HG03520 (cell line): ENCODE results near the gene LRP5.
"Not testable (repeated sequence)": the region's sequence is repeated elsewhere in the genome, so short reads cannot be mapped to it uniquely, and the experiment has no call there.

Experiments
- ATAC-seq: cut with Tn5 transposase; IDR thresholded peaks from one replicate; pipeline ENCODE4 v1.9.1; 2021; ENCODE audit warnings: mild to moderate bottlenecking, moderate library complexity; ENCODE audit not compliant: unreplicated experiment

Gene LRP5

GRCh38 chr11:68413591-68413999 is 101.2 kb downstream of the LRP5 start:
- no peak for ATAC-seq

DNA sequence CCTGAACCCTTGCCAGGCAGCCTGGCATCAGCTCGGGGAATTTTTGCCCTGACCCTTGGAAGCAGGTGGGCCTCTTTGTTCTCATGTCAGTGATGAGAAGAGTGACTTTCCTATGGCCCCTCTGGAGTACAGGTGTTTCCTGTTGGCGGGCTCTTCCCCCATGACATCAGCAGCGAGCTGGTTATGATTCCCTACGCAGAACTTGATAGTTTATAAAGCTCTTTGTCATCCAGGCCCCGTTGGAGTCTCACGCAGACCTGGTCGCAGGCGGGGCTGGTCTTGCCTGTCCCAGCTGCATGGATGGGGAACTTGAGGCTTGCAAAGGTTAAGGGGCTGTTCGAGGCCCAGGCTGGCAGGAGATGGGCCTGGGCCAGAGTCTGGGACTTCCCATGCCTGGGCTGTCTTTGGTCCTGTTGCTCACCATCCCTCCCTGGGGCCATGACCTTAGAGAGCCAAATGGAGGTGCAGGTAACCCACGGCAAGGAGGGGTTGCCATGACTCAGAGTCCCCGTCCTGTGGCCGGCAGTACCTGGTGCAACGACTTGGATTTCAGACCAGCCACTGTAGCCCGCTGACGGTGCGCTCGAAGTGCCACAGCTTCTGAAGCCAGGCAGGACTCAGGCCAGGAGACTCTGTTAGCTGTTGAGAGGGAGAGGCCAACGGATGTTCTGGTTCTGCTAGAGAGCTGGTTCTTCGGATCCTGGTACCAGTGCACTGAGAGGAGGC is 102.3 kb downstream of the LRP5 start:
- ATAC-seq: no peak

GRCh38 chr11:68416070-68416578 is 103.7 kb downstream of the LRP5 start:
- no peak for ATAC-seq

DNA sequence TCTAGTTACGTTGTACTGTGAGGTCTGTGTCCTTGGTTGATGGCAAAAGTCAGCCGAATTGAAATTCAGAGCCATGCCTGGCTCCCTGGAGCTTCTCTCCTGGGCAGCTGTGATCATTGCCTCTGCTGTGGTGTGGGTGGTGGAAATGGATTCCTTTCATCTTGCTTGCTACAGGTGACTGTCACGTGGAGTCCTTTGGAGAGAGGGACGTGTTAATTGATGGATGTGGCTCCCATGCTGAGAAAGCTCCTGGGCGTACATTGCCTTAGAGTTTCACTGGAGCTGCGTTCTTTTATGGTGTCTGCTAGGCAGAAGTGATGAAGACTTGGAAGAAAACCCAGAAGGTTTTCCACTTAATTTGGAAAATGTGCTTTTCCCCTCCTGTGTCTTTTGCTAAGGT is 106.3 kb downstream of the LRP5 start:
- no peak for ATAC-seq

- no peak for ATAC-seq
These were observed 107.8 kb downstream of the LRP5 start for GRCh38 chr11:68420171-68420570.

DNA sequence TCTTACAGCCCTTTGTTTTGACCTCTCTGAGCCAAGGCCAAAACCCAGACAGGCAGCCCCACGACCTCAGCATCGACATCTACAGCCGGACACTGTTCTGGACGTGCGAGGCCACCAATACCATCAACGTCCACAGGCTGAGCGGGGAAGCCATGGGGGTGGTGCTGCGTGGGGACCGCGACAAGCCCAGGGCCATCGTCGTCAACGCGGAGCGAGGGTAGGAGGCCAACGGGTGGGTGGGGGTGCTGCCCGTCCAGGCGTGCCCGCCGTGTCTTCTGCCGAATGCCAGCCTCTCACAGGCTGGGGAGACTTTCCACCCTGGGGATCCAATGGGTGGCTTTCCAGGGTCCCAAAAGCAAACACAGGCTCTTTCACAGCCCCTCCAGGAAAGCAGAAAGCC is 111.1 kb downstream of the LRP5 start:
- ATAC-seq: no peak

DNA sequence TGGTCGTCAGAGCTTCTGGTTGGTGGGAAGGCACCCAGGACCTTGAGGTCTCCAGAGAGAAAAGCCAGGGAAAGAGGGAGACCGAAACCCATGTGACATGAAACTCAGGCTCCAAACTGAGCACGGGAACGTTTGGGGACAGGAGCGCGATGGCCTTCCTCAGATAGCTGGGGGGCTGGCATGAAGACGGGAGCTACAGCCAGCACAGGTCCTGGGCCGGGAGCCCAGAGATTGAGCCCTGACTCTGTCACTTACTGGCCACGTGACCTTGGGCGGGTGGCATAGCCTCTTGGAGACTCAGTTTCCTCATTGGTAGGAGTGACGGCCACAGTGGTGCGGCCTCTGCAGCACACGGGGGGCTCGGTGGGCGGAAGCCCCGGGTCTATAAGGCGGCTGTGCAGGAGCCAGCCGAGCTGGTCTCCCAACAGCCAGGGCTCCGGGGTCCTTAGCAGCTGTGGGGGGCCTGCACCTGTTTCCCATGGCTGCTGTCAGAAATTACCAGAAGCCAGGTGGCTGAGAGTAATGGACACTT is 111.8 kb downstream of the LRP5 start:
- no peak for ATAC-seq

- ATAC-seq: no peak
These were observed 112.8 kb downstream of the LRP5 start for GRCh38 chr11:68424981-68425865.

GRCh38 chr11:68425866-68426380 is 113.5 kb downstream of the LRP5 start:
- ATAC-seq: no peak

DNA sequence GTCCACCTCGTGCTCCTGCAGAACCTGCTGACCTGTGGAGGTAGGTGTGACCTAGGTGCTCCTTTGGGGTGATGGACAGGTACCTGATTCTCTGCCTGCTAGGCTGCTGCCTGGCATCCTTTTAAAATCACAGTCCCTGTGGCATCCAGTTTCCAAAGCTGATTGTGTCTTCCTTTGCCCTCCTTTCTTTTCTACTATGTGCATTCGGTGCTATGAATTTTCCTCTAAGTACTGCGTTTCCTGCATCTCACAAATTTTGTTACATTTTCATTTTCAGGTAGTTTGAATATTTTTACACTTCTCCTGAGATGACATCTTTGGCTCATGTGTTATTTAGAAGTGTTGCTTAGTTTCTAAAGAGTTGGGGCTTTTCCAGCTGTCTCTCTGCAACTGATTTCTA is 117.3 kb downstream of the LRP5 start:
- ATAC-seq: no peak

DNA sequence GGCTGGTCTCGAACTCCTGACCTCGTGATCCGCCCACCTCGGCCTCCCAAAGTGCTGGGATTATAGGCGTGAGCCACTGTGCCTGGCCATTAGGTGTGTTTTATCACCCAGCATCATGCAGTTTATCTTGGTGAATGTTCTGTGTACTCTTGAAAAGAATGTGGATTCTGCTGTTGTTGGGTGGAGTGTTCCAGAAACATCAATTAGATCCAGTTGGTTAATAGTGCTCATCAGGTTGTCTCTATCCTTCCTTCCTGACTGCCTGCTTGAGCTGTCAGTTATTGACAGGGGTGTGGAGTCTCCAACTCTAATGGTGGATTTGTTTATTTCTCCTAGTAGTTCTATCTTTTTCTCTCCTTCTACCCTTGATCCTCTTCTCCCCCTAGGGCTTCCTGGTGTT is 118.0 kb downstream of the LRP5 start:
- no peak for ATAC-seq

GRCh38 chr11:68430801-68431200 is 118.4 kb downstream of the LRP5 start:
- no peak for ATAC-seq

- ATAC-seq: no peak
These were observed 119.7 kb downstream of the LRP5 start for GRCh38 chr11:68431984-68432645.

DNA sequence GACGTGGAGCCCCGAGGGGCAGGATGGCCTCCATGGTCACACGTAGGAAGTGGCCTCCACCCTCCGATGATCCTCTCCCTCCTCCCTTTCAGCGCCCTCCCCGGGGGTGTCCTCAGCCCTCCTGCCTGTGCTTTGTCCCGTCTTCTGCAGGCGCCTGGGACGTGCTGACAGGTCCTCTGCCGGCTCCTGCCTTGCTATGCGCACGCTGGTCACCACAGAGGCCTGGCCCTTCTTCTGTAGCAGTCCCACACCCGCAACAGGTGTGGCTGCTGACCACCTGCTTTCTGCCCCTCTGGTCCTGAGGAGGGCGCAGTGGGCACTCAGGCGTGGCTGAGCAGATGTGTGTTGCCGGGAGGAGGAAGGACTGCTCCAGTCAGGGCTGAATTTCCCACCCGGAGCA is 120.5 kb downstream of the LRP5 start:
- ATAC-seq: no peak

DNA sequence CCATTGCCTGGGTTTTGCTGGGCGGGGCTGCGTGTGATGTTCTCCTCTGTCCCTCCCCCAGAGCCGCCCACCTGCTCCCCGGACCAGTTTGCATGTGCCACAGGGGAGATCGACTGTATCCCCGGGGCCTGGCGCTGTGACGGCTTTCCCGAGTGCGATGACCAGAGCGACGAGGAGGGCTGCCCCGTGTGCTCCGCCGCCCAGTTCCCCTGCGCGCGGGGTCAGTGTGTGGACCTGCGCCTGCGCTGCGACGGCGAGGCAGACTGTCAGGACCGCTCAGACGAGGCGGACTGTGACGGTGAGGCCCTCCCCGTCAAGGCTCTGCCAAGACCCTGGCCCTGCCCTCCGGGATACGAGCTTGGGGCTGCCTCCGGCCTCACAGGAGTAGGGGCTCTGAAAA is 121.2 kb downstream of the LRP5 start:
- no peak for ATAC-seq

DNA sequence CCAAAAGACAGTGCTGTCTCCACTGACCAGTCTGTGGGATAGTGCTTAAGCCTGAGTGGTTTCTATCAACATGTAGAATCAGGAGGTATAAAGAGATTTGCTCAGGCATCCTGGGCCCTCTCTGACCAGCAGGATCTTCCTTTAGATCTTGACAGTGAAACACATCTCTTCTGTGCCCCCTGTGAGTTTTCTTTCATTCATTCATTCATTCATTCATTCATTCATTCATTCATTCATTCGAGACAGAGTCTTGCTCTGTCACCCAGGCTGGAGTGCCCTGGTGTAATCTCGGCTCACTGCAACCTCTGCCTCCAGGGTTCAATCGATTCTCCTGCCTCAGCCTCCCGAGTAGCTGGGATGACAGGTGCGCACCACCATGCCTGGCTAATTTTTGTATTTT is 121.8 kb downstream of the LRP5 start:
- not testable (repeated sequence) for ATAC-seq

DNA sequence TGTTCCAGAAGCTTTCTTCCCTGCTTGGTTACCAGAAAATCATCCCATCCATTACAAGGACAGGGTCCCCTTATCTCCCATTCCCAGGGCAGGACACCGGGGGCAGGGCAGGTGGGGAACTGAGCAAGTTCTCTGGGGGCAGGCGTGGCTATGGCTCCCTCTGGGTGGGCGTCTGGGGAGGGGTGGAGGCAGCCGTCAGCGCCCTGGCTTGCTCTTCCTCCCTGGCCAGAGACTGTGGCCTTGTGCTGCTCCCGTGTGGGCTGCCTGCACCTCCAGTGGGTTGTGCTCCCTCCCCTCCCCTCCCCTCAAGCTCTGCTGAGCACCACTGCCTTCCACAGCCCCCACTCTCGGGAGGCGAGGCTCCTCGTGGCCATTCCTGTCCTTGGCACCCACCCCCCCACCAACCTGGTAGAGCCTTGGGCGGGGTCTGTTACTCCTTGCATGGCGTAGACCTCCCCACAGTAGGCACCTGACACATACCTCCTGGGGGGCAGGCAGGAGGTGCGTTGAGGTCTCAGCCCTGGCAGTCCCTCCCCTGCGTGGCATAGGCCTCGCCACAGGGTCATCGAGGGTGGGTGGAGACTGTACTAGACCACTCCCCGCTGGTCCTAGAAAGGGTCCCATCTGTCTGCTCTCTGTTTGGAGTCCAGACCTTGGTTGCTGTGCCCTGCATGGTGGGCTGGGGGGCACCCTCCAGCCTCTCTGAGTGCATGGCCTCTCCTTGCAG is 123.9 kb downstream of the LRP5 start:
- no peak for ATAC-seq

GRCh38 chr11:68436985-68437926 is 124.9 kb downstream of the LRP5 start:
- no peak for ATAC-seq

DNA sequence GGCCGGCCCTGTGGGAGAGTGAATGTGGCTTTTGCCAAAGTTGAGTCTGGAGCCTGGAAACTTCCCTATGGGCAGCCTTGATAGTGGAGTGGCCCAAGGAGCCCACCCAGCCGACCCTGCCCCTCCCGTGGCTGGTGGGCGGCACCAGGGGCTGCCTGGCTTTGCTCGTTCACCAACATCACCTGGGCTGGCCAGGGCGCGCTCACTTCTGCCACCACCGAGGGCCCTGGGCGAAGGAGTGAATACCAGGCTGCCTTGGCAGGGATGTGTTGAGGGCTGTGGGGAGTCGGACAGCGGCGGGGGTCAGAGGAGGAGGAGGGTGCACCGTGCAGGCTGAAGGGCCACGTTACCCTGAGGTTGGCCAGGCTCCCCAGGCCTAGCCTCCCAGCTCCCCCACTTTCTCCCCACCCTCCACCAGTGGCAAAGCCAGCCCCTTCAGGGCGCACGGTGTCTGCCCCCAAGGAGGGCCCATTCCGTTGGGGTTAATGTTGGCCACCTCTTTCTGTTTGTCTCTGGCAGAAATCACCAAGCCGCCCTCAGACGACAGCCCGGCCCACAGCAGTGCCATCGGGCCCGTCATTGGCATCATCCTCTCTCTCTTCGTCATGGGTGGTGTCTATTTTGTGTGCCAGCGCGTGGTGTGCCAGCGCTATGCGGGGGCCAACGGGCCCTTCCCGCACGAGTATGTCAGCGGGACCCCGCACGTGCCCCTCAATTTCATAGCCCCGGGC is 125.7 kb downstream of the LRP5 start:
- no peak for ATAC-seq
